IMR-90 (cell line): ENCODE measurements around the gene TIMM50. TPM values are rescaled to one million over a fixed set of nuclear protein-coding genes. Genes with fewer than 3 reads are reported as not detected.

Experiments used
- ATAC-seq: fragments of 200-7000 bp; cut with Tn5 transposase; 2 replicates; pipeline ENCODE4 v1.9.1; 2020; ENCODE audit warnings: low read depth, mild to moderate bottlenecking, moderate library complexity
- BruUV-seq: library from RNA; stranded (reverse); fragments of 400-500 nt; replicated peaks from 2 replicates; lab custom pipeline; 2021; lab: Mats Ljungman, UMichigan
- CTCF ChIA-PET: fragments of 300-600 bp; formaldehyde crosslinking; extraction: SDS; loops from one replicate; lab custom pipeline; 2021; ENCODE audit warnings: antibody characterized with exemption; lab: Yijun Ruan, JAX
- POLR2A ChIA-PET: fragments of 300-600 bp; sonication (Branson Sonifier 250); formaldehyde crosslinking; loops from one replicate; lab custom pipeline; 2022; ENCODE audit warnings: antibody characterized with exemption; ENCODE audit not compliant: unreplicated experiment; lab: Charles Lee
- DNase-seq: peaks from one replicate; pipeline ENCODE4 v3.0.0; 2013
- H2AFZ ChIP-seq: replicated peaks from 2 replicates; pipeline ENCODE3; 2013; ENCODE audit warnings: low read length, mild to moderate bottlenecking; ENCODE audit not compliant: poor library complexity
- H2AK5ac ChIP-seq: 2 replicates; pipeline ENCODE4 v1.6.1; 2013; ENCODE audit warnings: low read depth, low read length, inconsistent platforms
- H2AK9ac ChIP-seq: replicated peaks from 2 replicates; pipeline ENCODE3; 2013; ENCODE audit warnings: mild to moderate bottlenecking, low read depth, low read length, moderate library complexity; ENCODE audit not compliant: poor library complexity
- H2BK120ac ChIP-seq: 2 replicates; pipeline ENCODE4 v1.6.1; 2013; ENCODE audit warnings: low read depth, low read length, inconsistent platforms
- H2BK15ac ChIP-seq: 3 replicates; pipeline ENCODE4 v1.6.1; 2013; ENCODE audit warnings: low read depth, low read length, inconsistent platforms
- H2BK20ac ChIP-seq: 2 replicates; pipeline ENCODE4 v1.6.1; 2013; ENCODE audit warnings: low read depth, mild to moderate bottlenecking, inconsistent platforms, low read length, moderate library complexity
- H2BK5ac ChIP-seq: 2 replicates; pipeline ENCODE4 v1.6.1; 2013; ENCODE audit warnings: mild to moderate bottlenecking, low read depth, low read length, inconsistent platforms; ENCODE audit not compliant: poor library complexity, severe bottlenecking
- H3K14ac ChIP-seq: replicated peaks from 2 replicates; pipeline ENCODE4 v1.6.1; 2013; ENCODE audit warnings: low read depth, low read length, inconsistent platforms
- H3K18ac ChIP-seq: 2 replicates; pipeline ENCODE4 v1.6.1; 2013; ENCODE audit warnings: low read depth, low read length, control low read depth
- H3K23ac ChIP-seq: 2 replicates; pipeline ENCODE4 v1.6.1; 2013; ENCODE audit warnings: low read depth, low read length, inconsistent platforms
- H3K27ac ChIP-seq: 2 replicates; pipeline ENCODE4 v1.5.1; 2013; ENCODE audit warnings: mild to moderate bottlenecking, control low read depth, low read length; ENCODE audit not compliant: insufficient read depth
- H3K27me3 ChIP-seq: 2 replicates; pipeline ENCODE4 v1.6.1; 2013; ENCODE audit warnings: low read length; ENCODE audit not compliant: control insufficient read depth, insufficient read depth
- H3K36me3 ChIP-seq: 2 replicates; pipeline ENCODE4 v1.6.1; 2013; ENCODE audit warnings: low read length, mixed read lengths; ENCODE audit not compliant: control insufficient read depth, insufficient read depth
- H3K4ac ChIP-seq: 2 replicates; pipeline ENCODE4 v1.6.1; 2013; ENCODE audit warnings: low read depth, low read length, inconsistent platforms
- H3K4me1 ChIP-seq: 2 replicates; pipeline ENCODE4 v1.6.1; 2013; ENCODE audit warnings: low read length, mixed read lengths; ENCODE audit not compliant: control insufficient read depth, insufficient read depth
- H3K4me2 ChIP-seq: 2 replicates; pipeline ENCODE4 v1.6.1; 2013; ENCODE audit warnings: low read depth, mild to moderate bottlenecking, control low read depth, low read length, moderate library complexity
- H3K4me3 ChIP-seq: 2 replicates; pipeline ENCODE4 v1.5.1; 2013; ENCODE audit warnings: low read depth, mild to moderate bottlenecking, control low read depth, low read length, moderate library complexity; ENCODE audit not compliant: insufficient read depth
- H3K56ac ChIP-seq: 2 replicates; pipeline ENCODE4 v1.6.1; 2013; ENCODE audit warnings: low read length, inconsistent platforms; ENCODE audit not compliant: insufficient read depth; ENCODE audit errors: extremely low read depth
- H3K79me1 ChIP-seq, 2 experiments: 2 replicates each; pipeline ENCODE4 v1.6.1; 2013; ENCODE audit warnings: low read length in 2 of 2, inconsistent platforms in 1 of 2, low read depth in 1 of 2
- H3K9ac ChIP-seq: 2 replicates; pipeline ENCODE4 v1.6.1; 2013; ENCODE audit warnings: low read depth, low read length, control low read depth
- H3K9me1 ChIP-seq: 2 replicates; pipeline ENCODE4 v1.6.1; 2013; ENCODE audit warnings: low read length, inconsistent platforms; ENCODE audit not compliant: insufficient read depth
- H3K9me3 ChIP-seq: 2 replicates; pipeline ENCODE4 v1.6.1; 2013; ENCODE audit warnings: low read length; ENCODE audit not compliant: control insufficient read depth, insufficient read depth
- H4K20me1 ChIP-seq: 2 replicates; pipeline ENCODE4 v1.6.1; 2013; ENCODE audit warnings: low read length, inconsistent platforms; ENCODE audit not compliant: insufficient read depth
- H4K5ac ChIP-seq: 2 replicates; pipeline ENCODE4 v1.6.1; 2013; ENCODE audit warnings: mild to moderate bottlenecking, low read depth, low read length, control low read depth
- H4K8ac ChIP-seq, 2 experiments: 2 replicates each; pipeline ENCODE4 v1.6.1; 2013; ENCODE audit warnings: low read depth in 2 of 2, low read length in 2 of 2, control low read depth in 1 of 2, inconsistent platforms in 1 of 2
- H4K91ac ChIP-seq: 2 replicates; pipeline ENCODE4 v1.6.1; 2013; ENCODE audit warnings: low read depth, low read length, inconsistent platforms; ENCODE audit not compliant: insufficient read depth
- BHLHE40 ChIP-seq: fragments of 150-350 bp; IDR thresholded peaks from 2 replicates; pipeline ENCODE4 v1.6.1; 2016; ENCODE audit warnings: mild to moderate bottlenecking, low read depth, low read length
- CEBPB ChIP-seq: IDR thresholded peaks from 2 replicates; pipeline ENCODE4 v1.6.1; 2012; ENCODE audit warnings: low read depth, low read length, improper control_type of control experiment
- FOS ChIP-seq: fragments of 150-350 bp; IDR thresholded peaks from 2 replicates; pipeline ENCODE4 v1.6.1; 2016; ENCODE audit warnings: low read depth, low read length
- MAFK ChIP-seq: IDR thresholded peaks from 2 replicates; pipeline ENCODE4 v1.6.1; 2012; ENCODE audit warnings: low read depth, low read length, improper control_type of control experiment
- MAZ ChIP-seq: IDR thresholded peaks from 2 replicates; pipeline ENCODE4 v1.6.1; 2012; ENCODE audit warnings: low read depth, mild to moderate bottlenecking, low read length, improper control_type of control experiment, moderate library complexity, borderline replicate concordance
- MXI1 ChIP-seq: IDR thresholded peaks from 2 replicates; pipeline ENCODE4 v1.6.1; 2012; ENCODE audit warnings: low read depth, mild to moderate bottlenecking, low read length, moderate library complexity, borderline replicate concordance
- POLR2A ChIP-seq: IDR thresholded peaks from 2 replicates; pipeline ENCODE4 v1.6.1; 2012; ENCODE audit warnings: mild to moderate bottlenecking, low read depth, low read length
- RFX5 ChIP-seq: IDR thresholded peaks from 2 replicates; pipeline ENCODE4 v1.8.0; 2012; ENCODE audit warnings: low read depth, mild to moderate bottlenecking, low read length, moderate library complexity
- SMC3 ChIP-seq: fragments of 150-350 bp; IDR thresholded peaks from 2 replicates; pipeline ENCODE4 v1.6.1; 2016; ENCODE audit warnings: low read depth, mild to moderate bottlenecking, antibody characterized with exemption, low read length, moderate library complexity
- WGBS, 2 experiments: methylation state at CpG; one replicate each; pipeline versions ENCODE4 v1.1.5 to v1.1.7; 2013; ENCODE audit warnings: missing lambda C conversion rate in 2 of 2; ENCODE audit not compliant: insufficient read length in 1 of 2; ENCODE audit errors: extremely low coverage in 2 of 2; 5-methylcytosine and 5-hydroxymethylcytosine counted together
- dilution Hi-C: fragments of 300-500 bp; cut with HindIII; formaldehyde crosslinking; loops from one replicate; pipeline ENCODE4 v1.14.3; 2018; ENCODE audit warnings: low sequenced_read_pairs; ENCODE audit not compliant: unreplicated experiment
- in situ Hi-C: fragments of 300-500 bp; cut with MboI; formaldehyde crosslinking; loops from 3 replicates; pipeline ENCODE4 v1.14.3; 2019; ENCODE audit warnings: low sequenced_read_pairs, inconsistent platforms, mixed read lengths
- intact Hi-C: fragments of 100-400 bp; cut with micrococcal nuclease; formaldehyde crosslinking; loops from 2 replicates; pipeline ENCODE4 v1.10.0; 2022
- polyA plus RNA-seq, 3 experiments: library from polyadenylated mRNA; depleted of rRNA; stranded (reverse); fragments of >200 nt; gene quantifications; 2 replicates each; pipeline ENCODE4 v1.2.3, GENCODE V29; 2012; ENCODE audit warnings: low replicate concordance in 1 of 3
- total RNA-seq: library from RNA; depleted of rRNA; stranded (reverse); fragments of >200 nt; gene quantifications from 2 replicates; pipeline ENCODE4 v1.2.3, GENCODE V29; 2012
- TF ChIP-seq, protein P1 (sequence below): conservative IDR thresholded peaks from 2 replicates; pipeline ENCODE4 v1.5.1; 2012; ENCODE audit warnings: mild to moderate bottlenecking, low read depth, low read length, improper control_type of control experiment
- TF ChIP-seq, protein P2 (sequence below): fragments of 150-350 bp; IDR thresholded peaks from 2 replicates; pipeline ENCODE4 v1.6.1; 2017; ENCODE audit warnings: mild to moderate bottlenecking, antibody characterized with exemption, low read length, low read depth

The TIMM50 gene
- total and polyA plus RNA-seq, 2 of the 4 experiments (the other 2 are of a cell fraction), result 52.0 to 76.8 TPM

DNA sequence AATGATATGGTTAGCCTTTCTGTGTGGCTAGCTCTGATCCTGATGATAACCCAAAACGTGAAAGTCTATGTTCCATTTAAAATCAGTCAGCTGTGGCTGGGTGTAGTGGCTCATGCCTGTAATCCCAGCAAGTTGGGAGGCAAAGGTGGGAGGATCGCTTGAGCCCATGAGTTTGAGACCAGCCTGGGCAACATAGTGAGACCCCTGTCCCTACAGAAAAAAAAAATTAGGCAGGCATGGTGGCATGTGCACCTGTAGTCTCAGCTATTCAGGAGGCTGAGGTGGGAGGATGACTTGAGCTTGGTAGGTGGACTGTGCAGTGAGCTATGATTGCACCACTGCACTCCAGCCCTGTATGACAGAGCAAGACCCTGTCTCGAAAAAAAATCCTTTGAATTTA, 53.2 kb downstream of the TIMM50 start:
- Histone ChIP-seq H4K8ac (no peak overlapping the region), H2AFZ (no peak overlapping the region), H3K4me1 (no peaks in the 10 kb centered on the region), H2AK9ac (no peak overlapping the region), H2BK15ac (no peak overlapping the region), H2BK120ac (no peak overlapping the region), H3K14ac (no peak overlapping the region), H3K56ac (no peak overlapping the region), H3K23ac (no peak overlapping the region), H3K27ac (no peak overlapping the region), H3K4ac (no peak overlapping the region), H3K4me3 (no peak overlapping the region), H4K20me1 (no peaks in the 10 kb centered on the region; the same call in 1 of the 2 replicates), H4K91ac (no peak overlapping the region), H3K27me3 (no peaks in the 10 kb centered on the region), H3K9ac (no peak overlapping the region), H2BK5ac (no peak overlapping the region), H3K4me2 (no peak overlapping the region), H2BK20ac (no peak overlapping the region), H3K18ac (no peak overlapping the region), H3K36me3 (no peaks in the 10 kb centered on the region; the same call in 1 of the 2 replicates), H3K79me1 (peaks cover 7 to 46% of the 10 kb centered on the region in 2 experiments; a peak in 3 of 4 replicates), H3K9me1 (no peaks in the 10 kb centered on the region), H2AK5ac (no peak overlapping the region), H3K9me3 (no peaks in the 10 kb centered on the region), H4K5ac (no peak overlapping the region)
- POLR2A ChIA-PET, result no interaction called here
- no peak for DNase-seq
- intact Hi-C loops (loop anchor here (2.0 to 5.0 kb wide), 3 partner anchors 36 to 131 kb away; partner anchors contain the start of genes DLL3 and TIMM50), dilution Hi-C loops (no loop called here), in situ Hi-C loops (no loop called here)
- BruUV-seq, result no TSS peak
- CTCF ChIA-PET, result interaction anchor here (0.8 to 0.9 kb wide), 3 partner anchors 18 to 59 kb away, joined by 3 read pairs; no protein-coding TSS in a partner anchor
- TF ChIP-seq RFX5 (no peak), BHLHE40 (no peak), MAZ (no peak), POLR2A (no peak), SMC3 (no peak), MXI1 (no peak), CEBPB (no peak), FOS (no peak), MAFK (no peak)
- TF ChIP-seq, protein P1, sequence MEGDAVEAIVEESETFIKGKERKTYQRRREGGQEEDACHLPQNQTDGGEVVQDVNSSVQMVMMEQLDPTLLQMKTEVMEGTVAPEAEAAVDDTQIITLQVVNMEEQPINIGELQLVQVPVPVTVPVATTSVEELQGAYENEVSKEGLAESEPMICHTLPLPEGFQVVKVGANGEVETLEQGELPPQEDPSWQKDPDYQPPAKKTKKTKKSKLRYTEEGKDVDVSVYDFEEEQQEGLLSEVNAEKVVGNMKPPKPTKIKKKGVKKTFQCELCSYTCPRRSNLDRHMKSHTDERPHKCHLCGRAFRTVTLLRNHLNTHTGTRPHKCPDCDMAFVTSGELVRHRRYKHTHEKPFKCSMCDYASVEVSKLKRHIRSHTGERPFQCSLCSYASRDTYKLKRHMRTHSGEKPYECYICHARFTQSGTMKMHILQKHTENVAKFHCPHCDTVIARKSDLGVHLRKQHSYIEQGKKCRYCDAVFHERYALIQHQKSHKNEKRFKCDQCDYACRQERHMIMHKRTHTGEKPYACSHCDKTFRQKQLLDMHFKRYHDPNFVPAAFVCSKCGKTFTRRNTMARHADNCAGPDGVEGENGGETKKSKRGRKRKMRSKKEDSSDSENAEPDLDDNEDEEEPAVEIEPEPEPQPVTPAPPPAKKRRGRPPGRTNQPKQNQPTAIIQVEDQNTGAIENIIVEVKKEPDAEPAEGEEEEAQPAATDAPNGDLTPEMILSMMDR, result no peak
- TF ChIP-seq, protein P2, sequence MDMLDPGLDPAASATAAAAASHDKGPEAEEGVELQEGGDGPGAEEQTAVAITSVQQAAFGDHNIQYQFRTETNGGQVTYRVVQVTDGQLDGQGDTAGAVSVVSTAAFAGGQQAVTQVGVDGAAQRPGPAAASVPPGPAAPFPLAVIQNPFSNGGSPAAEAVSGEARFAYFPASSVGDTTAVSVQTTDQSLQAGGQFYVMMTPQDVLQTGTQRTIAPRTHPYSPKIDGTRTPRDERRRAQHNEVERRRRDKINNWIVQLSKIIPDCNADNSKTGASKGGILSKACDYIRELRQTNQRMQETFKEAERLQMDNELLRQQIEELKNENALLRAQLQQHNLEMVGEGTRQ, result no peak
- WGBS, 2 experiments, result 57% methylated on average over 1 of the region's 3 CpGs; no CpG with 5 or more reads in 1 of the 2 experiments
- no peak for ATAC-seq
